RWPE1 (cell line): ENCODE measurements around the gene SPDYC.

Experiments
- CTCF ChIA-PET: fragments of 350-600 bp; sonication (Branson Sonifier 250); formaldehyde crosslinking; extraction: SDS; loops from one replicate; lab custom pipeline; 2021; lab: Yijun Ruan, JAX
- POLR2A ChIA-PET: fragments of 400-600 bp; formaldehyde crosslinking; extraction: SDS; loops from one replicate; lab custom pipeline; 2020; ENCODE audit warnings: antibody characterized with exemption; ENCODE audit not compliant: low non-redundant PET; lab: Yijun Ruan, JAX
- DNase-seq: peaks from one replicate; pipeline ENCODE4 v3.0.0; 2012; ENCODE audit warnings: low spot score
- H3K27ac ChIP-seq: fragments of 450-650 bp; 2 replicates; pipeline ENCODE4 v1.5.1; 2017
- TF ChIP-seq, protein P1 (sequence below): fragments of 450-650 bp; conservative IDR thresholded peaks from 2 replicates; pipeline ENCODE4 v1.5.1; 2017; ENCODE audit warnings: low read depth, mild to moderate bottlenecking

Gene SPDYC

DNA sequence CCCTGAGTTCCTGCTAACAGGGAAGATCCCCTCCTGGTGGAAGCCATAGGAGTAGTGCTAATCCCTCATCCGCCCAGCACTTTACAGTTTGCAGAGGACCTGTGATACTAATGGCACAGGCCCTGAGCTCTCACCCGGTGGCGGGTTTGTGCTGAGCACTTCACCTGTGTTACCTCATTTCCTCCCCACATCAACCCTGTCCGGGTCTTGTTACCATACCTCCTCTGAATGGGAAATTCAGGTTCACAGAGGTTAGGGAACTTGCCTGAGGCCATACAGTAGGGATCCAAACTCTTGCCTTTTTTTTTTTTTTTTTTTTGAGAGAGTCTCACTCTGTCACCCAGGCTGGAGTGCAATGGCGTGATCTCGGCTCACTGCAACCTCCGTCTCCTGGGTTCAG lies 36.9 kb downstream of the SPDYC start:
- H3K27ac ChIP-seq: no peak overlapping the region
- ChIA-PET POLR2A (no interaction called here), CTCF (no interaction called here)
- TF ChIP-seq, protein P1, sequence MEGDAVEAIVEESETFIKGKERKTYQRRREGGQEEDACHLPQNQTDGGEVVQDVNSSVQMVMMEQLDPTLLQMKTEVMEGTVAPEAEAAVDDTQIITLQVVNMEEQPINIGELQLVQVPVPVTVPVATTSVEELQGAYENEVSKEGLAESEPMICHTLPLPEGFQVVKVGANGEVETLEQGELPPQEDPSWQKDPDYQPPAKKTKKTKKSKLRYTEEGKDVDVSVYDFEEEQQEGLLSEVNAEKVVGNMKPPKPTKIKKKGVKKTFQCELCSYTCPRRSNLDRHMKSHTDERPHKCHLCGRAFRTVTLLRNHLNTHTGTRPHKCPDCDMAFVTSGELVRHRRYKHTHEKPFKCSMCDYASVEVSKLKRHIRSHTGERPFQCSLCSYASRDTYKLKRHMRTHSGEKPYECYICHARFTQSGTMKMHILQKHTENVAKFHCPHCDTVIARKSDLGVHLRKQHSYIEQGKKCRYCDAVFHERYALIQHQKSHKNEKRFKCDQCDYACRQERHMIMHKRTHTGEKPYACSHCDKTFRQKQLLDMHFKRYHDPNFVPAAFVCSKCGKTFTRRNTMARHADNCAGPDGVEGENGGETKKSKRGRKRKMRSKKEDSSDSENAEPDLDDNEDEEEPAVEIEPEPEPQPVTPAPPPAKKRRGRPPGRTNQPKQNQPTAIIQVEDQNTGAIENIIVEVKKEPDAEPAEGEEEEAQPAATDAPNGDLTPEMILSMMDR: no peak
- no peak for DNase-seq

DNA sequence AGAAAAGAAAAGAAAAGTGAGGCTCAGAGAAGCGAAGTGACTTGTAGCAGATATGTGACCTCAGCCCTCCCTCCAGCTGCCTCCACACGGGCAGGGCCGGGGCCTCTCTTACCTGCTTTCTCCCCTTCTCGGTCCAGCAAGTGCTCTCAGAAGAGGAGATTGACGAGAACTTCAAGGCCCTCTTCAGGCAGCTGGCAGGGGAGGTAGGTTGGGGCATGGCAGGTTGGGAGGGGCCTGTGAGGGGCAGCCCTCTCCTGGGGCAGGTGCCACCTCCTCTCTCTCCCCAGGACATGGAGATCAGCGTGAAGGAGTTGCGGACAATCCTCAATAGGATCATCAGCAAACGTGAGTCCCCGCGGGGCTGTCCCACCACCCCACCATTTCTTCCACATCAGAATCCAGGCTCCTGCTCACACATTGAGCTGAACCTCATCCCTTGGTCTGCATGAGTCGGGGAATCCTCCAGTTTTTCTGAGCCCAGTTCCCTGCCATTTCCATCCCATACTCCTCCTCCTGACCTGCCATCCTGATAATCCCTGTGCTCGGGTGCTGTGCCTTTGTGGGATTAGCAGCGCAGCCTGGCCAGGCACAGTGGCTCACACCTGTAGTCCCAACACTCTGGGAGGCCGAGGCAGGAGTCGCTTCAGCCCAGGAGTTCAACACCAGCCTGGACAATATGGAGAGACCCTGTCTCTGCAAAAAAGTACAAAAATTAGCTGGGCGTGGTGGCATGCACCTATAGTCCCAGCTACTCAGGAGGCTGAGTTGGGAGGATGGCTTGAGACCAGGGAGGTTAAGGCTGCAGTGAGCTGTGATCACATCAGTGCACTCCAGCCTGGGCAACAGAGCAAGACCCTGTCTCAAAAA lies 38.1 kb downstream of the SPDYC start:
- CTCF ChIA-PET: interaction anchor here (0.5 to 1.2 kb wide), 2 partner anchors 12 to 34 kb away, joined by 3 to 4 read pairs; no protein-coding TSS in a partner anchor
- POLR2A ChIA-PET: no interaction called here
- DNase-seq: no peak

DNA sequence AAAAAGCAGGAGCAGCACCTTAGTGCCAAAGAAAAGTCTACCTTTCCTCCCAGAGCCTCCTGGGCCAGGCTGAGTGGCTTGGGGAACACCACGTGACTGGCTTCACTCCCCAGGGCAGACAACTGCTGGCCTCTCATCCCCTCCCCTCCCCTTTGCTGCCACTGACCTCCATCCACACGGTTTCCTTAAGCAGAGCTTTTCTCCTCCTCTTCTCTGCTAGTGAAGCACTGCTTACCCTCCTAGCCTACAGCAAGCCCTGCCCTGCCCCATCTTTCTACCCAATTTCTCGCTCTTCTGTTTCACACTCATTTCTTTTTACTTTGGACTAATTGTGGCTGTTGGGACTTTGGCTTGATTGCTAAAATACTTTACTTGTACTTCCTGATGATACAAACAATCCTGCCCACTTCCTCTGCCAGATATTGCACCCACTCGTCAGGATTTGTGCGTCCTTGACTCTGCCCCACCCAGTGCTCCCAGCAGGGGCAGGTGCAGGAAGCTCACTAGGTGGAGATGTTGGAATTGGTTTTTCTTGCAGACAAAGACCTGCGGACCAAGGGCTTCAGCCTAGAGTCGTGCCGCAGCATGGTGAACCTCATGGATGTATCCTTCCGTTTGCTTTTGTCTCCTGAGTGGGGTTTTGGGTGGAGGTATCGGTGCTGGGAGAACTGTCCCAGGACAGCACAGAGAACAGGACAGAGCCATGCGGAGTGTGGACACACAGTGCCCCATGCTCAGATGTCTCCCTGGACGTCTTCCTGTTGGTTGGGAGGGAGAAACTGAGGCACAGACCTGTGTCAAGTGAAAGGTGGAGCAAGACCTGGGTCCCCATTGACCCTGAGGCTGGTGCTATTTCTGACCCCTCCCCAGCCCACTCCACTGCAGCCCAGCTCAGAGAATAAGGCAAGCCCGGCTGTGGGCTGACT lies 39.0 kb downstream of the SPDYC start:
- TF ChIP-seq, protein P1: no peak
- H3K27ac ChIP-seq: peak overlapping the region; percentile 25
- no peak for DNase-seq
- ChIA-PET POLR2A (no interaction called here), CTCF (interaction anchor here (0.6 to 1.2 kb wide), 3 partner anchors 11 to 68 kb away, joined by 3 to 4 read pairs (median 4); no protein-coding TSS in a partner anchor)

More for the DNA sequence above, 38.1 kb downstream of the SPDYC start:
- peak overlapping the region; percentile 25 for H3K27ac ChIP-seq
- TF ChIP-seq, protein P1: no peak

DNA sequence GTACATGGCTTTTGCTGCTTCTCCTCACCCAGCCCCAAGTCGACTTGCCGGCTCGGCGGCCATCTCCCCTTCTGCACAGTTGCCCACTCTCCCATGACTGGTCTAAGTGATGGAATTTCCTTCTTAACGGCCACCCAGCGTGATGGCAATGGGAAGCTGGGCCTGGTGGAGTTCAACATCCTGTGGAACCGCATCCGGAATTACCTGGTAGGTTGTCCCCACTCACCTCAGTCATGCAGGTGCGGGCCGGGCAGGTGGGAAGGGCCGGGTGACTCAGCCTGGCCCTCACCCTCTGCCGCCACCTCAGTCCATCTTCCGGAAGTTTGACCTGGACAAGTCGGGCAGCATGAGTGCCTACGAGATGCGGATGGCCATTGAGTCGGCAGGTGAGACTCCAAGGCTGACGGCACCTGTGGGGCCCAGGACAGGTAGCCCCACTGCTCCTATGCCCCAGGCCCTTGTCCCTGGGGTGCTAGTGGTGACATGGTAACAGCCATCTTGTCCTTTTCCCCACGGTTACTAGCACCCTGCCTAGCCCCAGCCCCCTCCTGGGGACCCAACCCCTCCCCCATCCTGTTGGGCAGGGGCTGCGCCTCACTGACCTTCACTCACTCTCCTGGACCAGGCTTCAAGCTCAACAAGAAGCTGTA lies 39.8 kb downstream of the SPDYC start:
- ChIA-PET POLR2A (no interaction called here), CTCF (interaction anchor here (0.6 to 0.7 kb wide), 3 partner anchors 11 to 108 kb away, joined by 3 to 5 read pairs (median 4); no protein-coding TSS in a partner anchor)
- H3K27ac ChIP-seq: peak overlapping the region; percentile 25; the same call in 1 of the 2 replicates
- TF ChIP-seq, protein P1: no peak
- no peak for DNase-seq

DNA sequence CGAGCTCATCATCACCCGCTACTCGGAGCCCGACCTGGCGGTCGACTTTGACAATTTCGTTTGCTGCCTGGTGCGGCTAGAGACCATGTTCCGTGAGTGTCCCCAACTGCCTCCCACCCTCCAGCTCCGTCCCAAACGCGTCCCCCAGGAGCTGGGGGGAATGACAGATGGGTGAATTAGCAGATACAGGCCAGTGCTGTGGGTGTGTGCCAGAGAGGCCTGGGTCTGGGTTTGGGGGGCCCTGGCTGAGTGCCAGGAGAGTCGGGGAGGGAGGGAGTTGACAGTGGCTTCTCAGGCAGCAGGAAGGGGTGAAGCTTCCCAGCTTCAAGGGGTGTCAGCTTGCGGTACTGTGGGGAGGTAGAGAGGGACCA lies 40.3 kb downstream of the SPDYC start:
- H3K27ac ChIP-seq: peak overlapping the region; percentile 55
- TF ChIP-seq, protein P1: no peak
- ChIA-PET CTCF (interaction anchor here (0.6 kb wide), 1 partner anchor 108 kb away, joined by 5 read pairs; no protein-coding TSS in a partner anchor), POLR2A (no interaction called here)
- DNase-seq: no peak
